HG03520 (cell line): ENCODE data around the gene P2RY13.

Experiments
- ATAC-seq: cut with Tn5 transposase; IDR thresholded peaks from one replicate; pipeline ENCODE4 v1.9.1; 2021; ENCODE audit warnings: mild to moderate bottlenecking, moderate library complexity; ENCODE audit not compliant: unreplicated experiment

P2RY13 gene

DNA sequence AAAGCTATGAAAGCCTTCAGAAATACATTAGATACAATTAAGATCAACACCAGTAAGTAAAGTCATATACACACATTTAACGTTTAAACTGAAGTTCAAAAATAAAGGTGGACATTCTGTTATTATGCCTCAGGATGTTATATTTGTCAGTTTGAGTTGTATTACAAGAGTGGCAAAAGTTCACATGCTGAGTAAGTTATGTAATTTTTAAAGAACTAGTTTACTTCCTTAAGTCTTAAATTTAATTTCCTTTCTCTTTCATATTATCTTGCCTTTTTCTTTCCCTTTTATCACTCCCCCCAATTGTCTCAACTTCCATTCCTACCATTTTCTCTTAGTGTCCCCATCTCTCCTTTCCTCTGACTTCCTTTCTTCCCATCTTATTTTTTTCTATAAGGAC, 7.8 kb downstream of the P2RY13 start:
- ATAC-seq = no peak

DNA sequence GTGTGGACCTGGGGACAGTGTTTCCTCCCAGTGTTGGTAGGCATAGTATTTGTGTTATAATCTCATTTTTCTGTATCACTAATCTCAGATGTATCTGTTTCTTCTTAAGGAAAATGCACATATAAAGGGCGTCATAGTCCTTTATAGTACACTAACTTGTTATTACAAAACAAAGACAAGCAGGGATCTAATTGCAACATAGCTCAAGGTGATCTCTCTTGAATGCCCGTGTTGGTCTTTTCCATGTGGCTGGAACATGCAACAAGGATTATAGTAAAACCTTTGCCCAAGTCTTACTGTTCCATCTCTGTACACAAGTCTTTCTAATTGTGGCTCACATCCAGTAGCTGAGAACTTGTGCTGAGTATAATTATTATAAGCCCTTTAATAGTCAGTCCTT, 9.2 kb downstream of the P2RY13 start:
- no peak for ATAC-seq

DNA sequence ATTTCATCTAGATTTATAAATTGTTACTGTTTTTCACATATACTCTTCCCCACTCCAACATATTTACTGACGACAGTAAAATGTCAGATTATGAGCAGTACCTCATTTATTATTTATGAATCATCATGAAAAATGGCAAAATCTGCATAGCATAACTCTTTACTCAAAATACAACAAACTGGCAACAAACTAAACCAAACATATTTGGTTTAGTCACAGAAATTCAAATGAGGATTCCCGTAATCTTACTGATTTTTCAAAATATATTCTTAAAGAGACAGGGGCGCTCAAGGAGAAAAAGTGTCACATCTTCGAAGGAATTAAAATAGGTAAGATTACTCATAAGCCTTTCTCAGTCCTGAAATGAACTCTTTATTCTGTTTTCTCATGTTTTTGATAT, 9.7 kb downstream of the P2RY13 start:
- no peak for ATAC-seq

DNA sequence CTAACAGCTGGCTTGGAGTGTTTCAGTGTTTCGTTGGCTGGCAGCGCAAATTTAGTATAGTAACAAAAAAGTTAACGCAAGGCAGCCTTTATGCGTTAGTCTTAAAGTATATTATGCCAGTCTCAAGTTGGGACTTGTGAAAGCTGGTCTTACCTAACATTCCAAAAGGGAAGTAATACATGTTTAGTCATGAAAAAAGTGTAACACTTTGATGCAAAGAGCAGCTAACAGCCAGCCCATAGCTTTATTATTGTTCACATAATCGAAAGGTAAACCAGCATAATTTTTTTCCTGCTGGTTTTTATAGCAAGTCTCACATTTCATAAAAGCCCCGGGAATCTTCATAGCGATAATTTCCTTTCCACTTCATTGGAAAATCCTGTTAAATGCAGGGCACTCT, 10.4 kb downstream of the P2RY13 start:
- no peak for ATAC-seq

DNA sequence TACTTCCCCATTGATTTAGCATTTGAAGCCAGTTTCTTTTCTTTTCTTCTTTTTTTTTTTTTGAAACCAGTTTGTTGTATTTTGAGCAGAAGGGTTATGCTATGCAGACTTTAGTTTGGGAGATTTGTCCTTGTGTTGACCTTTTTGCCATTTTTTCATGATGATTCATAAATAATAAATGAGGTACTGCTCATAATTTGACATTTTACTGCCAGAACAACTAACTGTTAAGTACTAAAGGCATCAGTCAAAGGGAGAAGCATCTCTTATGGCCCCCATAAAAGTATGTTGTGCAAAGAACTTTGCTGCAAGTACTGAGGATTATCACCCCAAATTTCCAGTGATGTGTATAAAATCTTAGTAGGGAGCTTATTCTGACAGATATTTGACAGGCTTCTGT, 11.0 kb downstream of the P2RY13 start:
- no peak for ATAC-seq

DNA sequence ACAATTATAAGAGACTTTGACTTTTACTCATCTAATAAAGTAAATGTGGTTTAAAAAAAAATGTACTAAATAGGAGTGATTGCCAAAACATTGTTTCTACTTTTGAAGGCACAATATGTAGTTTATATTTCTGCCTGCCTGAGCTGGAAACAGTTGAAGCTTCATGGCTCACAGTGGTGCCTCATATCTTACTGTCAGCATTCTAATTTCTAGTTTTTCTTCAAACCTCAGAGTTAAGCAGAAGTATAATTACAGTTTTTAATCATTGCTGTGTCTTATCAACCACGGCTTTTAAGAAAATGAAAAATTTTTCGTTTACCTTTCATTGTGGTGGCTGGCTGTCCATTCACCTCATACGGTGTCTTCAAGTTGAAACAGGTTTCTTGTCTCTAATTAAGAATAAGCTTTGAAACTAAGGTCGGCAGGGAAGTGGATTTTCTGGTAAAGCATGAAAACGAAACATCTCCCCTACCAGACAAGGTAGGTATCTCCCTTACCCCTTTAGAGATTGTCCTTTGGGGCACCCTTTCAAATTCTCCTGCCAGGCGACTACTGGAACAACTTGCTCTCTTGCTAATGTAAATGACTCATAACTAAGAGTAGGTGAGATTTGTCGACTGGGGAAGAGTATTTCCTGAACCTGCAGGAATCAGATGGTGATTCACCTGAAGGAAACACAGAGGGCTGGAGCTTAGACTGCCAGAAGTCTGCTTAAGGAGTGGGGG, 12.9 kb downstream of the P2RY13 start, which contains the start of gene GPR87:
GPR87 (minus strand) TSS at position 554 of the 725 bp plus-strand sequence. CDS start 16,720 bp downstream, outside the sequence.
- ATAC-seq = no peak

DNA sequence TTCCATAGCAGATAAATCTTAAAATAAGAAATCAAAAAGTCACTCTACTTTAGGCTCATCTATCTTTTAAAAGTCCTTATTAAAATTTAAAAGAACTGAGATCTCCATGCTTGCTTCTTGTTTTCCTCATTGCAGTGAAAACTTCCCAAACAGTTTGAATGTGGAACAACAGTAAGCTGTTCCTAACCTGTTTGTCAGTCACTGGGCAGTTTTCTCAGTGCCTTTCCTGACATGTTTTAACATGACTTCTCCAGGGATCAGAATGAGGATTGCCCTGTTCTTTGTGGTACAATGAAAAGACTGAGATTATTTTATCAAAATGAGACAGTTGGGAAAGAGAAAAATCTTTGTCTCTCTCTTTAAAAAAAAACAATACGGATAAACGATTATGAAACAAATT, 13.5 kb downstream of the P2RY13 start:
- no peak for ATAC-seq

DNA sequence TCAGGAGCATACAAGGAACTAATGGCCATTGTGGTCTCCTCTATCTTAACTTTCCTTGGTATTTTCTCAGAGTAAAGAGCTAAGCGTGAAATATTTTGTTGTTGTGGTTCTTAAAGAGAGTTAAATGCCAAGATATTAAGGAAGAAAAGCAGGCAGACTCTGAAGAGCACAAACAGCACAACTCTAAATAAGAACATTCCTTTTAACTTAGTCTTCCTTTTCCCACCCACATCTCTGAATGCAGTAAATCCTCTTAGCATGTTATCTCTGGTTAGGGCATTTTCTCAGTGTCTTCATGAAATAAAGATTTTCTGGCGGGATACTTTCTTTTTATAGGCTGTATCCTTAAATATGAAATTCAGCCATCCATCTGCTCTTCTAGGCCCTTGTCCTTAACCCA, 14.2 kb downstream of the P2RY13 start:
- no peak for ATAC-seq

DNA sequence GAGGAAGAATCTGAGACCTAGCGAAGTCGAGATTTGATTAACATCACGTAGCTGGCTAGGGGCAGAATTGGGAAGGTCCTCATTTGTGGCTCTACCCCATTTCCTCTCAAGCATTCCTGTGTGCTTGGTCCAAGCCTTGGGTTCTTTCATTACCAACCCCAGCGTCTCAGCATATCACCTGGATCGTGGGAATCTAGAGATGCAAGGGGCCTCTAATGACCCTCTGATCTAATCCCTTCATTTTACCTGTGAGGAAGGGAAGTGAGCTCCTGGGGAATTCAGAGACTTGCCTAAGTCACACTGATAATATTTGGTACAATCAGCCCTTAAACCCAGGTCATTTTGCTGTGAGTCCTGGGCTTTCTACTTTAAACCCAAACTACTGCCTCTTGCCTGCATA, 14.8 kb downstream of the P2RY13 start:
- ATAC-seq = no peak

DNA sequence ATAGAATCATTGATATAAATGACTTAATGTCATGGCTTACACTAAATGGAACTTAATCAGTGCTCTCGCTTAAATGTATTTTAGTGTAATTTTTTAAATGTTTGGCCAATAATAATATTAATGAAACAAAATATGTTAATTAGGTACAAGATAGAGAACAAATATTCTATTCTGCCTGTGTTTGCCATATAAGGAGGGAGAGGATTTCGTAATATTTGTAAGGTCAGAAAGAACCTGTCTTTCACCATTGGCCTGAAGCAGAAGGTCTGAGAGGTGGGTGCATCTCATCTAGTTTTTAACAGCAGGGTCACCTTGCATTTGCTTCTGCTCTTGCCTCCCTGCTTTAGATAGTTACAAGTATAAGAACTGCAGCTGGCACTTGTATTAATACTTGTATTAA, 15.2 kb downstream of the P2RY13 start:
- ATAC-seq = no peak

DNA sequence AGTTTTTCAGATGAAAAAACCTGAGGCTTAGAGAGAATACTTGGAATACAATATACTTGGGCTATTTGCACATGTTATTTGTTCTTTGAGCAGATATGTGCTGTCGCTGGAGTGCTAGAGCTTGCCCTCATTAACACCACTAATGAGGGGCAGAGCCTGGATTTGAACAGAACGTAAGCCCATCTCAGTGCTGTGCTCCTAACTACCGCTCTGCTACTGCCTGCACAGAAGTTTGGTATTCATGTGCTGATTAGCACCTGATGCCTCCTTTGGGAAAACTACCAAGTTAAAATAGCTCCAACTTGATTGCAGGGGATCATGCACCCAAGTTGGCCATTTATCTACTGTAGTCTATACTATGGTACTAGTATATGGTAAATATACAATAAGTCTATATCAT, 16.4 kb downstream of the P2RY13 start:
- ATAC-seq = no peak

DNA sequence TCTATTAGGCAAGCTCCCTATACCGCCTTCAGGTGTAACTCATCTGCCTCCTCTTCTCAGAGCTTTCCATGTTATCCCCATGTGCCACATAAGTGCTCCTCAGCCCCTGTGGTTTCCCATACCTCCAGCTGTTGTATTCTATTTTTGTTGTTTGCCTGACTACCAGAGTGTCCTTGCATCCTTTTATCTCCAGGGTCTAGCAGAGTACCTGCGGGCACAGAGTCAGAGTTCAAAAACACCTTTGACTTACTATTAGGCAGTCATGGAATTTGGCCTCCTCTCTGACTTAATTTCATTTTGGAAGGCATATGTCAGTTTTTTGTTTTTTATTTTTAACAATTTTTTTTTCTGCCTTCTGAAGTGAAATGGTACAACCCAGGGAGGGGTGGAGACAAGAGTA, 19.8 kb downstream of the P2RY13 start:
- ATAC-seq = no peak

DNA sequence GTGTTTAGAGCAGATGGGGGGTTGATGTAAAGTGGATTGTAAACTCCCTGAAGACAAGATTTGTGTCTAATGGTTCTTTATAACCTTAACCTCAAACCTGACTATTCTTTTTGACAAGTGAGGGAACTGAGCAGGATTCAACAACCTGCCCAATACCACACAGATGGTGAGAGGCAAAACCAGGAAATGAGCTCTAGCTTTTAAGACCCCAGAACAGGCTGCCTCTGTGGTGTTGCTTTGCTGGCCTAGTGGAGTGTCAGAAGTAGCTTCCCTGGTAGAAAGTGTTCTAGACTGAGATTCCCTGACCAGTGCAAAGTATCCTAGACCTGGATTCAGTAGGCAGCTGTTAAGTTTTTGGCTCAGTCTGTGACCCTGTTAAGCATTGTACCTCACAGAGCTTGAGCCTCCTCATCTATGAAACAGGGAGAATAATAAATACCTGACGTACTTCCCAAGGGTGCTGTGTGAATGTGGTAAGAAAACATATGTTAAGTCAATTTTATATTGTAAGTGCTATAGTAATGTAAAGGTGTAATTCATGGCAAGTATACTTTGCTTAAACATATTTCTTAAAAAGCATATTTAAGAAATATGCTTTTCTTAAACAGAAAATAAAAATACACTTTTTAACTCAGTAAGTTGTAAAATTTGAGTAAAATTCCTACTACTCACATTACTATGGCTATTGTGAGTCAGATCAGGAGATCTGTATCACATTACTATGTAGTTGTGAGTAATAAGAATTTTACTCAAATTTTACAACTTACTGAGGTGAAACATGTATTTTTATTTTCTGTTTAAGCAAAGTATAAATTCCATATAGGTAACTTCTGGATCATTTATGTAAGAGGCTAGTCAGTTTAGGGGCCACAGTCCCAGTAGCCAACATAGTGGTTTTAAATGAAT, 21.5 kb downstream of the P2RY13 start:
- no peak for ATAC-seq

DNA sequence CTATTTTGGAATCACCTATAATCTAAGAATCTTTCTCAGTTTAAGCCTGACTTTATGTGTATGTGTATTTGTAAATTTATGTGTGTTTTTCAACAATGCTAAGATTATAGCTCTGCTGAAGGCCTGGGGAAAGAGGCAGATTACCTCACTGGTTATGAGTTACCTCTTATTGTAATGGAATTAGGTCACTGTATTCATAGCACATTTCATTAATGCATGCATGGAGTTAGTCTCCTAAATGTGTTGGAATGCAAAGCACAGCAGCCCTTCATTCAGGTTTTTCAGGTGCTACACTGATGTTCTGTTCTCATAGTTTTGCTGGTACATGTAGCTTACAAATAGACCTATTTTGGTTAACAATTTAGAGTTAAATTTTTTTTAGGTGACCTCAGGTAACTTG, 22.2 kb downstream of the P2RY13 start:
- ATAC-seq = no peak

DNA sequence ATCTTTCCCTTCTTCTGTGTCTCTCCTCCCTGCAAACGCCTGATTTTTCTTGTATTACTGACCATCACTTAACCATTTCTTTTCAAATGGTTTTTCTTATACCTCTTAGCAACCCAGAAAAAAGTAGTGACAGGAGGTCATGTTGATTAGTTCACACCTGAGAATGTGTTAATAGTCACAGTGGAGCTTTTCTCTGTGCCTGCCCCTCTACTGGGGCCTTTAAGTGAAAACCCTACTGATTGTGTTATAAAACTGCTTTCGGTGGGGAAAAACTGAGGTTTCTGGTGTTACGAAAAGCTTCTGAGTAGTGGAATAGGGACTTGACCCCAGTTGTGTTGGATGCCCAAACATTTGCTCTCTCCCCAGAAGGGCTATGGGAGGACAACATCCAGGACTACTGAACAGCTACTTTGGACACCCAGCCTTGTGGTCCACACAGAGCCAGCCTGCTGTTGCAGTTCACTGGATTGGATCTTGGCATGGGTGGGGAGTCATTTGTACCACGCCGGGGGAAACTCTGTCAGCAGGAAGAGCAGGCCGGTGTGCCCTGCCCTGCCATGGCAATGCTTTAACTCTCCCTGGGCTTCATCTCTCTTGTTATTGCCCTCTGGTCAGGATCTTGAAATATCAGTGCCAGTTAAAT, 23.1 kb downstream of the P2RY13 start:
- ATAC-seq = no peak

DNA sequence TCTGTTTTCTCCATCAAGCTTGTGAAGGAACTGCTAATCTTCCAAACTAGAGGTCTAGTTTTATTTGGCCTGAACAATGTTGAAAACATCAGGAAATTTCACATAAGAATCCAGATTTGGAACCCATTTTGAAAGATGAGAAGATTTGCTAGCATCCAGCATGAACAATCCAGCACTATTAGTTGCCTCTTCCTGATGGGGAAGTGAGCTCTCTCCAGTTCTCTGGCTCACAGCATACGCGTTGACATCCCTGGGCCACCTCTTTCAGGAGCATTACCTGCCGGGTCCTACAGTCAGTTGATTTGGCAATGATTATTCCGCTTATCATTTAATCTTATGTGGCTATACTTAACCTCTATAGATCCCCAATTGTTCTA, 23.6 kb downstream of the P2RY13 start:
- no peak for ATAC-seq

DNA sequence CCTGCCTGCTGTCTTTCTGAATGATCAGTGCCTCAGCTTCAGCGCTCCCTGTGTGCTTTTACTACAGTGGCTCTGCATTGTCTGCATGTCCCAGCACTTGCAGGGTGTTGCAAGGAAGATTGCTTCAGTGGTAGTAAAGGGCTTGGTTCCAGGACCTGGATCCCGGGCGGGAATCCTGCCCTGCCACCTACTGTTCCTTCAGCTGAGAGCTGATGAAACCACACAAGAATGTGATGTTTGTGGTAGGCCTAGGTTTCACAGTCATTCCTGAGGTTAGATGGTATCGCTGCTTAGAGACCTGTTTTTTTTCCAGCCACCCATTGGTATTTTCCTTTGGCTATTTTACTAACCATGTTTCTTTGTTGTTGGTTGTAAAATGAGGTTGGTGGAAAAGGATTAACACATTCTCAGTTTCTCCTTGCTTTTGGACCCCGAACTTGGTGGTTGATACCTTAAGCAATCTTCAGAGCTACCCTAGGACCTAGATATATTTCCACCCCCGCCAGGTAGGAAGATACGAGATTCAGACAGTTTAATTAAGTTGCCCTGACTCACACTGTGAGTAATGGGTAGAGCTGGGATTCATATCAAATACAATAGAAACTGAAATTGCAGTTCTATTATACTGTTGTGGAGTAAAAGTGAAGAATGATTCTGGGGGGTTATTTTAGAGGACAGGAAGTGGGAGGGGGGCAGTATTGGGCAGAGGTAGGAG, 24.1 kb downstream of the P2RY13 start:
- ATAC-seq = no peak

DNA sequence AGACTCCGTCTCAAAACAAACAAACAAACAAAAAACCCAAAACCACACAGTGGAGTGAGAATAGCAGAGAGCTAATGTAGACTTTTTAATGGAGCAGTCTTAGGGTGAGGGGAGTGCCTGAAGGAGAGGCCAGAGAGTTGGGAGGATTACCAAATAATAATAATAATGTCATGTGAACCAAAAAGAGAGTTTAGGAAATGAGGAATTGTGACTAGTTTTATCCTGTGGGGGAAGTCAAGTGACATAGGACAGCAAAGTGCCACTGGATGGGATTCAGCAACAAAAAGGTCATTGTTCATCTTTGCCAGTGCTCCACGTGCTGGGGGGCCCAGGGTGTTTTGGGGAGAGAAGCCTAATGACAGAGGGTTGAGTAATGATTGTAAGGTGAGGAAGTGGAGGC, 25.6 kb downstream of the P2RY13 start:
- no peak for ATAC-seq

DNA sequence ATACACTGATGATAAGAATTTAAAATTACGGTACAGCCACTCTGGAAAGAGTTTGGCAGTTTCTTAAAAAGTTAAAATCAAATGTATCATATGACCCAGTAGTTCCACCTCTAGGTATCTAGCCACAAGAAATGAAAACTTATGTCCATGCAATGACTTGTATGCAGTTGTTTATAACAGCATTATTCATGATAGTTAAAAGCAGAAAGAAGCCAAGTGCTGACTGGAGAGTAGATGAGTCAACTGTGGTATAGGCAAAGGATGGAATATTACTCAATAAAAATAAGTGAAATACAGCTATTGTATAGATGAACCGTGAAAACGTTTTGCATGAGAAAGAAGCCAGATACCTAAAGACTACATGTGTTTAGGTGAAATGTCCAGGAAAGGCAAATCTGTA, 27.6 kb downstream of the P2RY13 start:
- ATAC-seq = no peak

DNA sequence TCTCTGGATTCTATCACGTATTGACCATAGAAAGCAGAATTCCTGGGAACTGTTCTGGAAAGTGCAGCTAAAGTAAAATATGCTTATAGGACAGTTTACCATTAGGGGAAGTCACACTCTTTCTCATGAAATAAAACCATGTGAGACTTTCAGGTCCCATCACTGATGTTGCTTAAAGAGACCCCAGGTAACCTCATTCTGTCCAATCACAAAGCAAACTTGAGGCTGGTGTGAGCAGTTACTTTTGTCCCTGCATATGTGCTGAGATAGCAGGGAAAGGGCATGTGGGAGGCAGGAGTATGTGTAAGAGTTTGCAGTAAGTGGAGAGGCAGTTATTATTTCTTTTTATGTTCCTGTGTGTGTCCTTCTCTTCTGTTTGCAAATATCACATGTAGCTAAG, 28.8 kb downstream of the P2RY13 start:
- ATAC-seq = no peak

DNA sequence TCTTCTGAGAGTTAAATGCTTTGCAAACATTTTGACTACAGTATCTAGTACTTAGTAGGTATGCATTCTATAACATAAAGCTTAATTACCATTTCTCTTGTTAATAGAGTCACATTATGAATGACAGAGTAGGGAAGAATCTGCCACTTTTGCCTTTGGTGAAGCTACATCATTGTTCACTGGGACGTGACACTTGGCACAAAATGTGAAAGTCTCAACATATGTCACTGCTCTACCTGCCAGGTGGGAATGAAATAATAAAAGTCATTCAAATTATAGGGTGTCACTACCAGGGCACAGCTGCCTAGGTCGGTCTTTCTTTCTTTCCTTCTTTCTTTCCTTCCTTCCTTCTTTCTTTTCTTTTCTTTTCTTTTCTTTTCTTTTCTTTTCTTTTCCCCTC, 30.3 kb downstream of the P2RY13 start:
- no peak for ATAC-seq
